ENCODE measurements around the gene TSC22D3.

Gene TSC22D3

DNA sequence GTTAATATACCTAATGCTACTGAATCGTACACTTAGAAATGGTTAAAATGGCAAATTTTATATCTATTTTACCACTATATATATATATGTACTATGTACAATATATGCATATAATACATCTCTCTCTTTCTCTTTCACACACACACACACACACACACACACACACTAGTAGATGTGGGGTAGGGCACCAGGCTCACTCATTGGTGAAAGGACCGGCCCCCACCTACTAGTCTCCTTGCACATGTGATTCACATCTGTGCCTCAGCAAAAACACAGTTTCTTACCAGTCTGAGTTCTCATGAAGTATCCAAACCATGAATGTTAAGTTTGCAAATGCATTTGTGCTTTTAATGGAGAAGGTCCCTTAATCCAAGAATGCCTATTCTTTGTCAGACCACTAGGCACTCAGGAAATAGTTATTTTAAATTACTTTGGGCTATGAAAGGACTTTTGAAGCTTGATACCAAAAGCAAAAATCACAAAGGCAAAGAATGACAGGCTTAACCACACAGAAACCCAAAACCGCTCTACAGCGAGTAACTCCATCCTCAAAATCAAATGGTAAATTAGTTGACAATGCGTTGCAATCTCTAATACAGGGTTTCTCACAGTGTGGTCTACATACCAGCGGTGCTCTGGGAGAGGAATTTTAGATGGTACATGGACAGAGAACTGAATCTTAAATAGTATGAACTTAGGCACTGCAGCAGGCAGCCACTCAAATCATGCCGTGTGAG lies 5.8 kb downstream of the TSC22D3 start:
- no peaks in the 10 kb centered on the region for H3K9me3 Mint-ChIP-seq
- H3K36me3 Mint-ChIP-seq (ENCODE audit: low read depth) = no peaks in the 10 kb centered on the region
- DNase-seq = no peak
- H3K4me3 Mint-ChIP-seq = no peak overlapping the region
- H3K27me3 Mint-ChIP-seq = no peaks in the 10 kb centered on the region
- ATAC-seq = no peak
- H3K4me1 Mint-ChIP-seq = no peaks in the 10 kb centered on the region
- no peak overlapping the region for H3K27ac Mint-ChIP-seq

DNA sequence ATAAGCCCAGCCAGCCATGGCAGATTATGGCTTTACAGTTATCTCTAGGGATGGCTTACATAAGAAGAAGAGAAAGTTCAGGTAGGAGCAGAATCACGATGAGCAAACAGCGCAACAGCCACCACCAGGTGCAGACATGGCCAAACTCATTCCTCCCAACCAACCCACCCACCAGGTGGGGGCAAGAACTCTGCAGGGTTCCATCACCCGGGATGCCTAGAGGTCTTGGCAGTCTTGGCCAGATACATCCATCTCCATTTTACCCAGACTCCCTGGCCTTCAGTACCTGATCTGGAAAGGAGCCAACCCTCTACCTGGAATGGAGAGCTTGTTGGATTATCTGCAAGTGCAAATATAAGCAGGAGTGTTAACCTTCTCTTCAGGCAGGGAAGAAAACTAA lies 7.5 kb downstream of the TSC22D3 start:
- H3K4me1 Mint-ChIP-seq = no peaks in the 10 kb centered on the region
- no peaks in the 10 kb centered on the region for H3K27me3 Mint-ChIP-seq
- DNase-seq = no peak
- no peaks in the 10 kb centered on the region for H3K36me3 Mint-ChIP-seq (ENCODE audit: low read depth)
- no peaks in the 10 kb centered on the region for H3K9me3 Mint-ChIP-seq
- H3K27ac Mint-ChIP-seq = no peak overlapping the region
- ATAC-seq = no peak
- no peak overlapping the region for H3K4me3 Mint-ChIP-seq

DNA sequence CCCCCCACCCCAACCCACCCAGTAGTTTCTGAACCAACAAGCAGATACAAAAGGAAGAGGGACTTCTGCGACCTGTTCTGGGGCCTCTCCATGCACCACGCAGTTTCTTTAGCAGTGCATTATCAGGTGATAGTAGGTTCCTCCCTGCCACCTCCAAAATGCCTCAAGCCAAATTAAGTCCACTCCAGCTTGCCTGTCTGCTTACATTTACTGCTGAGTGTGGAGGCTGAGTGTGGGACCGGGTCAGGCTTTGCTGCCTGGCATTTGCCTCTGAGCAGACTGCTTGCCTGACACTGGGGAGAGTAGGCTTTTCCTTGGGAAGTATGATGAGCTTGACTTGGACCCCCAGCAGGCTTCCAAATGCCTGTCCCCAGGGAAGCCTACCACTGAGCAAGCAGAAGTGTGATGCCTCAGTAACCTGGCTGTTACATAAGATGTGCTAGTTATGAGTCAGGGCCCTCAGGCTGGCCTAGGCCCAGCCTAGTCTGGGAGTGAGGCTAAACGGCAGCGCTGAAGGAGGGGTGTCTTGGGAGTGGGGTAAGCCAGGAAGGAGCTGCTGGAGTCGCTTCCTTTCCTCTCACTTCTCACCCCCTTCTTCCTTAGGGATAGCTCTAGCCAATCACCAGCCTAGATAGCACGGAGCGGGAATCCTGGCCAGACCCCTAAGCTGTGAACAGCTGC lies 9.0 kb downstream of the TSC22D3 start:
- Mint-ChIP-seq H3K36me3 (ENCODE audit: low read depth) (no peaks in the 10 kb centered on the region), H3K9me3 (no peaks in the 10 kb centered on the region), H3K27ac (no peak overlapping the region), H3K4me1 (no peaks in the 10 kb centered on the region), H3K4me3 (no peak overlapping the region), H3K27me3 (no peaks in the 10 kb centered on the region)
- ATAC-seq (no peak), DNase-seq (no peak)

DNA sequence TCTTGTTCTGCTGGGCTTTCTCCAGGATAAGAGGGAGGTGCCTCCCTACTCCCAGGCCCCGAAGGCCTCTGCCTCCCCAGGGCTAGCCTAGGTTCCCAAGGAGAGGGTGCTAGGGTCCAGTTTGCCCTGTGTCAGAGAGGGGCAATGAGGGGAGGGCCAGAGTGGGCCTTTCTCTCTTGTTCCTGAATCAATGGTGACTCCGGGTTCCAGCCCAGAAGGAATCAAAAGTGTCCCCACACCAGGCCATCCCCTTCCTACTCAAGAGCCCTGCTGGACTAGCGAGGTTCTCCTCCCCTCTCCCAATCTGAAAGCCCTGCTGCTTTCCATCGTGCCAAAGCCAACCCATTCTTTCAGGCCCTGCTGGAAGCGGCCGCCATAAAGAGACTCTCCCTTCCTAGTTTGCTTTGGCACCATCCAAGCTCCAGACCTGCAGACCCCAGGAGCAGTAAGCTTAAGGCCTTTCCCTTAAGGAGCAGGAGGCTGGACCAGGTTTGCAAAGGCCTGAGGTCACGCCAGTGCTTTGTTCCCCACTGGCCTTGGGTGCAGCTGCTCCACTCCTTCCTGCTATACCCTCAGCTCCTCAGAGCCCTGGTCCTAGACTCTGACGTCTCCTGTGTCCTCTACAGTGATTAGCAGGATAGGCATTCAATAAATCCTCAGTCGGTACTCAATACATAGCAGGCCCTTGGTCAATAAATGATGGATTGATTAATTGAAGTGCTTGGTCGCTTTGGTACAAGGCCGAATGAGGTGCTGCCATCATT lies 10.6 kb downstream of the TSC22D3 start:
- no peak for ATAC-seq
- H3K4me1 Mint-ChIP-seq = no peaks in the 10 kb centered on the region
- no peak overlapping the region for H3K4me3 Mint-ChIP-seq
- no peak for DNase-seq
- no peaks in the 10 kb centered on the region for H3K36me3 Mint-ChIP-seq (ENCODE audit: low read depth)
- no peaks in the 10 kb centered on the region for H3K27me3 Mint-ChIP-seq
- no peak overlapping the region for H3K27ac Mint-ChIP-seq
- no peaks in the 10 kb centered on the region for H3K9me3 Mint-ChIP-seq

DNA sequence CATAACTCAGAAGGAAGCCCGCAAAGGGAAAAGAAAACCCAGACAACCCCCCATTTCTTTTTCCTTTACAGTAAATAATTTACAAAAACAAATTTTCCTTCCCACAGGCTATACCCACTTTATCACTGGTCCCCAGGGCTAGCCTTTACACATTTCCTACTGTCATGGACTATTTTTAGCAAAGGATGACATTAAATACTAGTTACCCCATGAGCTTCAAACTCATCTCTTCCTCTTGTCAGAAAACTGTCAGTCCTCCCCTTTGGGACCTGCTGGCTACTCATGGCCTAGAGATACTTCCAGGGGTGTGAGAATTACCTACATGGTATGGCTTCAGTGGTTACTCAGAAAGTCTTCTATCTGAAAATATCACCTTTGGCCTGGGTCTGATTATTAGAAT lies 11.9 kb downstream of the TSC22D3 start:
- H3K4me3 Mint-ChIP-seq = no peak overlapping the region
- no peaks in the 10 kb centered on the region for H3K4me1 Mint-ChIP-seq
- no peaks in the 10 kb centered on the region for H3K36me3 Mint-ChIP-seq (ENCODE audit: low read depth)
- H3K27ac Mint-ChIP-seq = no peak overlapping the region
- H3K27me3 Mint-ChIP-seq = no peaks in the 10 kb centered on the region
- H3K9me3 Mint-ChIP-seq = no peaks in the 10 kb centered on the region
- ATAC-seq (no peak), DNase-seq (no peak)

DNA sequence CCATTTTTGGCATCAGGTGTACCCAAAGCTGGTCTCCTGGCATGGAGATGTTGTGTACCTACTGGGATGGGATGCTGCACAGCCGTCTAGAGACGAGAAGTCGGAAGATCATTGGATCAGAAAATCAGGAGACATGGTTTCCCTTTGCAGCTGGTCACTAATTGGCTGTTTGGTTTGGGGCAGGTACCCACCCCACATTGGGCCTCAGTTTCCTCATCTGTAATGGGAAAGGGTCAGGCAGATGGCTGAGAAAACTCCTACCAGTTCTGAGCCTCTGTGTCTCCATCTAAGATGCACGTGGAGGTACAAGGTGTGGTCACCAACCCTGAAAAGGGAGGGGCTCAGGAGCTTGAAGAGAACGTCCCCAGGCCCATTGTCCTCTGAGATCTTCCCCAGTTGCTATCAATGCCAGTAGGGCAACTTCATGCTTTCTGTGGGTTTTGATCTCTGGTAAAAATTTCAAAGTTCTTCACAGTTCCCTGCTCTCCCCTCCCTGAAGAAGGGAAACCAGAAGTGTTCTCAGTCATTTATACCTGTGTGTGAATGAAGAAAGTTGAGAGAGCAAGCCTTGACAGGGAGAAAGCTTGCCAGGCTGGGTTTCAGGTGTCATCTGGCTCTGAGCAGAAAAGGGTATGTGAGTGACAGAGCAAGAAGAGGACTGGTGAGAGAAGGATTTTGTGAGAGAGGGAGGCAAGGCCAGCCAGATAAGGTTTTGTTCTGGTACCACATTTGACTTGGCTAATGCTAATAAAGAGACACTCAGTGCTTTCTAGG lies 15.1 kb downstream of the TSC22D3 start:
- Mint-ChIP-seq H3K4me1 (peaks cover 2% of the 10 kb centered on the region), H3K27ac (no peak overlapping the region), H3K9me3 (no peaks in the 10 kb centered on the region), H3K27me3 (no peaks in the 10 kb centered on the region), H3K36me3 (ENCODE audit: low read depth) (no peaks in the 10 kb centered on the region), H3K4me3 (no peak overlapping the region)
- DNase-seq = no peak
- ATAC-seq = no peak

DNA sequence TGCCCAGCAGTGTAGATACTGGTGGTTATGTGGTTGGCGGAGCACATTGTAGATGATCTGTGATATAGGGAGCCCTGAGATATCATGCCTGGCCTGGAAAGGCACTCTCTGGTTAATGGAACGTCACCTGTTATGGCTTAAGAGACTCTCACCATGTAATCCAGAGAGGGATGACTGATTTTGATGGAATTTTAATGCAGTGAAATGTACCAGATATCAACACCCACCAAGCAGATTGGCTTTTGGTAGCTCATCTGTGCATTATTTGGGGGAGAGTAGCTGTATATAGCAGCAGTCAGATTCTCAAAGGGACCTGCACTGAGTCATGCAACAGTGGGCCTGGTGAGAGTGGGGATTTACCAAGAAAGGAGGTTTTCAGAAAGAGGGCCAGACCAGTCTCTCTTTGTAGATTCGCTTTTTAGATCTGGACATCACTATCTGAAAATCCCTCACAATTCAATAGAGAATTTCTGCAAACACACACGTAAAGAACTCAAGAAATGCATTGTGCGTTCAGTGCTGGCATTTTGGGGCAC lies 17.3 kb downstream of the TSC22D3 start:
- Mint-ChIP-seq H3K27me3 (no peaks in the 10 kb centered on the region), H3K27ac (no peak overlapping the region), H3K4me3 (no peak overlapping the region), H3K4me1 (peaks cover 2% of the 10 kb centered on the region), H3K9me3 (no peaks in the 10 kb centered on the region), H3K36me3 (ENCODE audit: low read depth) (no peaks in the 10 kb centered on the region)
- no peak for ATAC-seq
- DNase-seq = no peak

DNA sequence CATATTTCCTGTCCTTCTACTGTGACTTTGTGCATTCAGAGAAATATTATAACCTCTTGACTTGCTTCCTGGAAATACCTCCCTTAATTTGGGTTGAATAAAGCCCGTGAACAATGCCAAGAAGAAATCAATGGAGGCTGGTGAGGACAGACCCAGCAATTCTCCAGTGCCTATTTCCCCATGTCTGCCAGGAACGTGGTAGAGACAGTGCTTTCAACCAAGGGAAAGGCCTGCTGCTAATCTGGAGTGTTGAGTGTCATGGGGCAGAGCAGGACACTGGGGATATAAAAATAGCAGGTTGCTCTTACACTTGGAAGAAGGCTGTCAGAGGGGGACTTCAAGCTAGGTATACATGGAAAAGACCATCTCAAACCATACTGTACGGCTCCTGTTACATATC lies 19.9 kb downstream of the TSC22D3 start:
- peaks cover 2% of the 10 kb centered on the region for H3K4me1 Mint-ChIP-seq
- H3K27ac Mint-ChIP-seq = no peak overlapping the region
- DNase-seq = no peak
- no peak for ATAC-seq
- no peaks in the 10 kb centered on the region for H3K27me3 Mint-ChIP-seq
- H3K9me3 Mint-ChIP-seq = no peaks in the 10 kb centered on the region
- no peak overlapping the region for H3K4me3 Mint-ChIP-seq
- no peaks in the 10 kb centered on the region for H3K36me3 Mint-ChIP-seq (ENCODE audit: low read depth)

DNA sequence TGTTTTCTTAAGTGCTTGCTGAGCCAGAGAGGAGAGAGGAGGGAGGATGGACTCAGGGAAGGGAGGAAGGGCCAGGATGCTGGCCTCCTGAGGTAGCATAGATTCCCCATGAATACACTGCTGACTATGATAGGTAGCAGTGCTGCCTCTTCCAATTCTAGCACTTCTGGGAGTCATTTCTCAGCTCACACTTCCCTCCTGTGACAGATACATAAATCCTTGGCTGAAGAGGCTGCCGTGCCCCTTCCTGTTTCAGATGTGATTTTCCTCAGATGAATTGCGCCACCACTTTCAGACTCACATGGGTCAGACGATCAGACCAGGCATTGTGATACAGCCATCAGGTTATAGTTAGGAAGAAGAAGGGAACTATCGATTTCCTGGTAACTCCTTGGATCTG lies 22.4 kb downstream of the TSC22D3 start:
- ATAC-seq (no peak), DNase-seq (no peak)
- no peak overlapping the region for H3K27ac Mint-ChIP-seq
- no peaks in the 10 kb centered on the region for H3K36me3 Mint-ChIP-seq (ENCODE audit: low read depth)
- no peak overlapping the region for H3K4me3 Mint-ChIP-seq
- no peaks in the 10 kb centered on the region for H3K9me3 Mint-ChIP-seq
- H3K4me1 Mint-ChIP-seq = peaks cover 2% of the 10 kb centered on the region
- no peaks in the 10 kb centered on the region for H3K27me3 Mint-ChIP-seq

DNA sequence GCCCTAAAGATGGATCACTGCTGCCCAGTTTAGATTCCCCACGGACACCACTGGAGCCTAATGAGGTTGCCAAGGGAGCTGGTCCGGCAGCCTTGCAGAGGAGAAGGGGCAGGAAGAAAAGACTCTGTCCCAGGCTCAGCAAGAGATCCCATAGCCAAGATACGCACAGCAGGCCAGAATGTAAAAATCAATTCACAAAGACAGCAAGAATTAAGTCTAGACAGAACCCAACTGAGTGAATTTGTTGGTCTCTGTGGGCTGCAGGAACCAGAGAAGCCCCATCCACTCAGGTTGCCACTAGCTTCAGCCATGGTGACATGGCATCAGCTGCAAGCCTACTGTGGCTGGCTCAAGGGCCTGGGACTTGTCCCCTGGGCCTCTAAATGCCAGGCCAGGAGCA lies 22.9 kb downstream of the TSC22D3 start:
- peaks cover 2% of the 10 kb centered on the region for H3K4me1 Mint-ChIP-seq
- H3K9me3 Mint-ChIP-seq = no peaks in the 10 kb centered on the region
- H3K36me3 Mint-ChIP-seq (ENCODE audit: low read depth) = no peaks in the 10 kb centered on the region
- no peak overlapping the region for H3K27ac Mint-ChIP-seq
- ATAC-seq = no peak
- H3K4me3 Mint-ChIP-seq = no peak overlapping the region
- no peak for DNase-seq
- H3K27me3 Mint-ChIP-seq = no peaks in the 10 kb centered on the region

DNA sequence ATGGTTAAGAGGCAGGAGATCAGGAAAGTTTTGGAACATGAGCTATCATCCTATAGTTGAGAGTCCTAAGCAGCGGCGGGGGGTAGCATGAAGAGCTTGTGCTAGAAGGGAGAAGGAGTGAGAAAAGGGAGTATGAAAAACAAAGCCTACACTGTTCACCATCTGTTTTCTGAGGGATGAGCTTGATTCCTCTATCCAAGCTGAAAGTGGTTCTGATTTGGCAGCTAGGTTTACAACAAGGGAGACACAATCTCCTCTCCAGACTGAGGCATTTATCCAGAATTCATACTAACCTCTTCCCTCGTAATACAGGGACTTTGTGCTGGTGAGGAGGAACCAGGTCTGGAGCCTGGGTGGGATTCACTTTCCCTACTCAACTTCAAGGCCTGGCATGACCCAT lies 23.5 kb downstream of the TSC22D3 start:
- no peak for DNase-seq
- no peaks in the 10 kb centered on the region for H3K36me3 Mint-ChIP-seq (ENCODE audit: low read depth)
- H3K9me3 Mint-ChIP-seq = no peaks in the 10 kb centered on the region
- ATAC-seq = no peak
- H3K4me3 Mint-ChIP-seq = no peak overlapping the region
- H3K27ac Mint-ChIP-seq = no peak overlapping the region
- no peaks in the 10 kb centered on the region for H3K27me3 Mint-ChIP-seq
- peaks cover 2% of the 10 kb centered on the region for H3K4me1 Mint-ChIP-seq

DNA sequence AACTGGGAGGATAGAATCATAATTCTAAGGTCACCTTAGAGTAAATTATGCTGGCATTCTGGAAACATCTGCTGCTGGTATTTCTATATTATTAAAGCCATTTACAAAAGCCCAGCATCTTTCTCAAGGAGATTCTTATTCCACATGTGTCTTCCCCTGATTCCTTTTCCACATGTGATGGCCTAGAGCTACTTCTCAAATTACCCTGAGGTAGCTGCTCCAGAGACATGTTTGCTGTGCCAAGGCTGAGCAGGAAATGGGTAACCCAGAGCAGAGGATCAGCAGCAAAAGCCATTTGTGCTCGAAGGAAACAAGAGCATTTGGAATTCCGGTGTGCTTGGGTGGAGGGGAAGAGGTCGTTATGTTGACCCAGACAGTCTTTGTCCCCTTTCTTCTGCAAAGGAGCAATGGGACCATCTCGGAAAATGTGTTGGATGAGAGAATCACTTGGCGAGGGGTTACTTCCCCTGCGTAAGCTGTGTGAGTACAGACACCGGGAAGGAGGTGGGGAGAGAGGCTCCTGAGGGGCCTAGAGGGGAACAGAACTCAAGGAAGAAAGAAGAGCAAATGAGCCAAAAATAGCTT lies 24.6 kb downstream of the TSC22D3 start:
- Mint-ChIP-seq H3K4me1 (peaks cover 2% of the 10 kb centered on the region), H3K36me3 (ENCODE audit: low read depth) (no peaks in the 10 kb centered on the region), H3K27ac (no peak overlapping the region), H3K4me3 (no peak overlapping the region), H3K9me3 (no peaks in the 10 kb centered on the region), H3K27me3 (no peaks in the 10 kb centered on the region)
- DNase-seq = no peak
- no peak for ATAC-seq

DNA sequence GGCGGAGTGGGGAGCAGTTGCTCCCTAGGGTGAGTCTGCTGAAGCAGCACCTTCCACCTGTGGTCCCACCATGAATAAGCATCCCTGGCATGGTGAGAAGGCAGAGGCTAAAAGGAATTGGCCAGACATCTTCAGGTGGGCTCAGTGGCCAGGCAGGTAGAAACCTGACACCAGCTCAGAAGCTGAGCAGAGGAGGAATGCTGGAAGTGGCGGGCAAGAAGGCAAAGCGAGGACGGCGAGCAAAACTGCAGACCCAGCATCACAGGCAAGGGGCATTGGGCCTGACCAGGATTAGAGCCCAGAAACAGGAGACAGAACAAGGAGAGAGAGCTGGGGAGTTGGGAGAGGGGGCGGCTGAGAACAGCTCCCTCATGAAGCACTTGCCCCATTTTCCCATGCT lies 25.3 kb downstream of the TSC22D3 start:
- Mint-ChIP-seq H3K27me3 (no peaks in the 10 kb centered on the region), H3K27ac (no peak overlapping the region), H3K36me3 (ENCODE audit: low read depth) (no peaks in the 10 kb centered on the region), H3K9me3 (no peaks in the 10 kb centered on the region), H3K4me1 (no peaks in the 10 kb centered on the region), H3K4me3 (no peak overlapping the region)
- DNase-seq (no peak), ATAC-seq (no peak)

DNA sequence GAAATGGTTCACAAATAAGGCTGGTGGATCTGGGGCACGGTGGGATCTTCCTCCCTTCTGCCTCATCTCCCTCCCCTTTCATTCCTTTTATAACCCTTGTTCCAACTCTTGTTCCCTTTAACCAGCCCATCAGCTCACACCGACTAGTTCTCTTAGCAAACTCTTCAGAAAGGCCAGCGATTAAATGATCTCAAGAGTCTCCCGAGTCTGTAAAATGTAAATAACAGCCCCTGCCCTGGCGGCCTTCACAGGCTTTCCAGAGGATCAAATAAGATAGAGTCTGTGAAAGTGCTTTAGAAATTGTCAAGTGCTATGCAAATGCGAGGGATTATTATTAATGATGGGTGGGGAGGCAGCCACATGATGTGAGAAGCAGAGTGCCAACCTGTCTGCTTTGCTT lies 27.1 kb downstream of the TSC22D3 start:
- no peak overlapping the region for H3K4me3 Mint-ChIP-seq

More for the DNA sequence above, 27.1 kb downstream of the TSC22D3 start:
- H3K36me3 Mint-ChIP-seq (ENCODE audit: low read depth) = no peaks in the 10 kb centered on the region
- DNase-seq (no peak), ATAC-seq (no peak)
- H3K27me3 Mint-ChIP-seq = no peaks in the 10 kb centered on the region
- H3K4me1 Mint-ChIP-seq = no peaks in the 10 kb centered on the region
- no peaks in the 10 kb centered on the region for H3K9me3 Mint-ChIP-seq
- no peak overlapping the region for H3K27ac Mint-ChIP-seq
